Mucosa of rectum (tissue), 2 donors: ENCODE measurements around the gene ATP9A.
"Not testable (repeated sequence)": the region's sequence is repeated elsewhere in the genome, so short reads cannot be mapped to it uniquely, and the experiment has no call there.

ENCODE experiments used
- H3K27ac ChIP-seq, 2 donors: one replicate each; pipeline ENCODE4 v1.7.0; 2013; ENCODE audit warnings: inconsistent platforms in 2 of 2, low read depth in 2 of 2, low read length in 2 of 2
- H3K27me3 ChIP-seq, 2 donors: one replicate each; pipeline ENCODE4 v1.7.0; 2013; ENCODE audit warnings: low read length in 2 of 2; ENCODE audit not compliant: control insufficient read depth in 2 of 2, insufficient read depth in 2 of 2
- H3K36me3 ChIP-seq, 2 donors: one replicate each; pipeline ENCODE4 v1.7.0; 2013; ENCODE audit warnings: low read length in 2 of 2; ENCODE audit not compliant: control insufficient read depth in 2 of 2, insufficient read depth in 2 of 2
- H3K4me1 ChIP-seq, 2 donors: one replicate each; pipeline ENCODE4 v1.7.0; 2013; ENCODE audit warnings: low read length in 2 of 2, mild to moderate bottlenecking in 1 of 2; ENCODE audit not compliant: control insufficient read depth in 2 of 2, insufficient read depth in 2 of 2
- H3K4me3 ChIP-seq, 2 donors: one replicate each; pipeline ENCODE4 v1.7.0; 2013; ENCODE audit warnings: low read length in 2 of 2
- H3K9ac ChIP-seq, 2 donors: one replicate each; pipeline ENCODE4 v1.7.0; 2013; ENCODE audit warnings: low read length in 2 of 2, low read depth in 1 of 2, mild to moderate bottlenecking in 1 of 2
- H3K9me3 ChIP-seq, 2 donors: one replicate each; pipeline ENCODE4 v1.7.0; 2013; ENCODE audit warnings: low read length in 2 of 2; ENCODE audit not compliant: control insufficient read depth in 2 of 2
- donor health status: healthy.
- donor health status: Normal muscosa, but diverticular disease.

Gene ATP9A

GRCh38 chr20:51650685-51651134 lies 117.5 kb downstream of the ATP9A start:
- Histone ChIP-seq H3K36me3 (peaks cover 20 to 22% of the 10 kb centered on the region in 2 donors), H3K4me1 (no peaks in the 10 kb centered on the region), H3K9me3 (no peaks in the 10 kb centered on the region), H3K27me3 (no peaks in the 10 kb centered on the region), H3K9ac (no peak overlapping the region), H3K27ac (no peak overlapping the region), H3K4me3 (no peak overlapping the region)

GRCh38 chr20:51648571-51648947 lies 119.6 kb downstream of the ATP9A start:
- Histone ChIP-seq H3K9me3 (no peaks in the 10 kb centered on the region), H3K4me1 (no peaks in the 10 kb centered on the region), H3K27me3 (no peaks in the 10 kb centered on the region), H3K36me3 (peaks cover 11 to 12% of the 10 kb centered on the region in 2 donors), H3K27ac (no peak overlapping the region), H3K9ac (no peak overlapping the region), H3K4me3 (no peak overlapping the region)

DNA sequence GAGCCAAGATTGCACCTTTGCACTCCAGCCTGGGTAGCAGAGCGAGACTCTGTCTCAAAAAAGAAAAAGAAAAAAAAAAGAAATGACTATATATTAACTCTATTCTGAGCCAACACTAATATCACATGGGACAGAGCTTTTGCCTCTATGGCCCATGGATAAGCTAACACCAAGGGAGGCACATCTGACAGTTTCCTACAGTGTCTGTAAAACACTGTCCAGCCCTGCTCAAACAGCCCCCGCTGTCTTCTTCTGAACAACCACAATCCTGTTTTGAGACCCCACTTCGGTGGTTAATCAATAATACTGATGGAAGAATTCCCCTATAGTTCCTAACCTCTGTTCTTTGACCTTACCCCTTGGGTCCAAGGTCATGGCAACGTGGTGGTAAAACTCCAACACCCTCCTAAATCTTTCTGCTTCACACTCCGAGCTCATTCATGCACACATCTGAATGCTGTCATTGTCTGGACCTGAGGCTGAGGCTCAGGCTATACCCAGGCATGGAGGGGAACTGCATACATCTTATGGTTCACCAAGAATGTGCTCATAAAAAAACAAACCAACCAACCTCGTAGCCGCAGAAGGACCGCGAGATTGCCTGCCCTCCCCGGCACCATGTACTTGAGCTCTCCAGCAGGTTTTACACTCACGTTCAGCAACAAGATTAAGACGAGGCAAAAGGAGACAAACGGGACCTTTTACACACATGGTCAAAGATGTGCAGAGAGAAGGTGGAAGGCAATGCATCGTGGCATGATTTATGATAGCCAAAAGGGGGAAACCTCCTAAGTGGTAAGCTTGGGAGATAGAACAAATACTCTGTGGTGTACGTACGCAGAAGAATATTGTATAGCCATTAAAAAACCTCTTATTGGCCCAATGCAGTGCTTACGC lies 120.3 kb downstream of the ATP9A start:
- Histone ChIP-seq H3K9ac (no peak overlapping the region), H3K36me3 (peaks cover 12% of the 10 kb centered on the region in 2 donors), H3K9me3 (no peaks in the 10 kb centered on the region), H3K27me3 (no peaks in the 10 kb centered on the region), H3K27ac (no peak overlapping the region), H3K4me3 (no peak overlapping the region), H3K4me1 (no peaks in the 10 kb centered on the region)

DNA sequence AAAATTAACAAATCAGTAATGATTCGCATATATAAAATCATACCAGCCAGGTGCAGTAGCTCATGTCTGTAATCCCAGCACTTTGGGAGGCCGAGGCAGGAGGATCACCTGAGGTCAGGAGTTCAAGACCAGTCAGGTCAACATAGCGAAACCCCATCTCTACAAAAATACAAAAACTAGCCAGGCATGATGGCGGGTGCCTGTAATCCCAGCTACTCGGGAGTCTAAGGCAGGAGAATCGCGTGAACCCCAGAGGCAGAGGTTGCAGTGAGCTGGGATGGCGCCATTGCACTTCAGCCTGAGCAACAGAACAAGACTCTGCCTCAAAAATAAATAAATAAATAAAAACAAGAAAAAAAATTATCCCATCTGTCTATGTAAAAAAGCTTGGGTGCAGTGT lies 124.4 kb downstream of the ATP9A start:
- H3K9ac ChIP-seq, H3K4me1 ChIP-seq, H3K36me3 ChIP-seq, H3K4me3 ChIP-seq, H3K27ac ChIP-seq, H3K9me3 ChIP-seq, H3K27me3 ChIP-seq: not testable (repeated sequence)

DNA sequence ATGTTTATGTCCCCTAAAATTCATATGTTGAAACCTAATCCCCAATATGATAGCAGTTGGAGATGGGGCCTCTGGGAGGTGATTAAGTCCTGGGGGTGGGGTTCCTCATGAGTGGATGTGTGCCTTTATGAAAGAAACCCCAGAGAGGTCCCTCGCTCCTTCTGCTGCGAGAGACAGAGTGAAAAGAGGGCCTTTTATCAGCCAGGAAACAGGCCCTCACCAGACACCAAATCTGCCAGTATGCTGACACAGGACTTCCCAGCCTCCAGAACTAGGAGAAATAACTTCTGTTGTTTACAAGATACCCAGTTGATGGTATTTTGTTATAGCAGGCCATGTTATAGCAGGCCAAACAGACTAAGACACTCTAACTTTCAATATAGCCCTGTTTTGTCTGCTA lies 124.8 kb downstream of the ATP9A start:
- Histone ChIP-seq H3K4me1 (no peaks in the 10 kb centered on the region), H3K36me3 (peaks cover 6 to 8% of the 10 kb centered on the region in 2 donors), H3K27me3 (no peaks in the 10 kb centered on the region), H3K27ac (no peak overlapping the region), H3K9ac (no peak overlapping the region), H3K4me3 (no peak overlapping the region), H3K9me3 (no peaks in the 10 kb centered on the region)

- Histone ChIP-seq H3K4me3 (no peak overlapping the region), H3K27me3 (no peaks in the 10 kb centered on the region), H3K27ac (no peak overlapping the region), H3K9ac (no peak overlapping the region), H3K36me3 (peaks cover 5 to 7% of the 10 kb centered on the region in 2 donors), H3K4me1 (no peaks in the 10 kb centered on the region), H3K9me3 (no peaks in the 10 kb centered on the region)
These were observed 126.3 kb downstream of the ATP9A start for GRCh38 chr20:51641866-51642265.

DNA sequence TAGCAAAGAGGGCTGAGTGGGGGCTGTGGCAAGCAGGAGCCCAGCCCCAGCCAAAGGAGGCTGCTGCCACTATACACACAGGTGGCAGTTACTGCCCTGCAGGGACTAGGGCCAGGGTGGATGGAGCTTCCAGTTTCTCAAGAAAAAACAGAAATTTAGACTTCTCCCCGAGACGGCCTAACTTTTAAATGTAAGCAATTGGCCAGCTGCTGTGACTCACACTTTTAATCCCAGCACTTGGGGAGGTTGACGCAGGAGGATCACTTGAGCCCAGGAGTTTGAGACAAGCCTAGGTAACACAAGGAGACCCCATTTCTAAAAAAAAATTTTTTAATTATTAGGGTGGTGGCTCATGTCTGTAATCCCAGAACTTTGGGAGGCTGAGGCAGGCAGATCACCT lies 127.4 kb downstream of the ATP9A start:
- Histone ChIP-seq H3K27me3 (no peaks in the 10 kb centered on the region), H3K36me3 (peaks cover 7 to 12% of the 10 kb centered on the region in 2 donors), H3K4me3 (no peak overlapping the region), H3K9ac (no peak overlapping the region), H3K4me1 (no peaks in the 10 kb centered on the region), H3K9me3 (no peaks in the 10 kb centered on the region), H3K27ac (no peak overlapping the region)

- H3K27me3 ChIP-seq = no peaks in the 10 kb centered on the region
- H3K9me3 ChIP-seq = no peaks in the 10 kb centered on the region
- no peak overlapping the region for H3K27ac ChIP-seq
- peaks cover 11 to 12% of the 10 kb centered on the region in 2 donors for H3K36me3 ChIP-seq
- H3K4me1 ChIP-seq = no peaks in the 10 kb centered on the region
- H3K4me3 ChIP-seq = no peak overlapping the region
- no peak overlapping the region for H3K9ac ChIP-seq
These were observed 128.9 kb downstream of the ATP9A start for GRCh38 chr20:51639206-51639832.

DNA sequence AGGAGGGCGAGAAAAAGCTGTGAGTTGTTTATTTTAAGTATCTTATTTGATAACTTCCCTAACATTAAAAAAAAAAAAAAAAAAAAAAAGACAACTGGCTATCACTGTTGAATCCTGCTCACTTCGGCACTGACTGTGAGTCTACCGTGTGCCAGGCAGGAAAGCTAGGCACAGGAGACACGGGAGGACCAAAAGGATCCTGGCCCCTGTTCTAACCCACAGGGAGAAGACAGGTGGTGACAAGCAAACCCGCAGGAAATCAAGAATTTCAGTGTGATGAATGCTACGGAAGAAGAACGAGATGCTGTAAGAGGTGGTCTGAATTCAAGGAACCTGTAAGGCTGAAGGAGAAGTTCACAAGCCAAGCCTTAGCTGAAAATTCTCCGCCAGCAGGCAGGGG lies 130.9 kb downstream of the ATP9A start:
- Histone ChIP-seq H3K27ac (no peak overlapping the region), H3K9me3 (no peaks in the 10 kb centered on the region), H3K36me3 (peaks cover 10 to 11% of the 10 kb centered on the region in 2 donors), H3K4me3 (no peak overlapping the region), H3K27me3 (no peaks in the 10 kb centered on the region), H3K9ac (no peak overlapping the region), H3K4me1 (no peaks in the 10 kb centered on the region)

DNA sequence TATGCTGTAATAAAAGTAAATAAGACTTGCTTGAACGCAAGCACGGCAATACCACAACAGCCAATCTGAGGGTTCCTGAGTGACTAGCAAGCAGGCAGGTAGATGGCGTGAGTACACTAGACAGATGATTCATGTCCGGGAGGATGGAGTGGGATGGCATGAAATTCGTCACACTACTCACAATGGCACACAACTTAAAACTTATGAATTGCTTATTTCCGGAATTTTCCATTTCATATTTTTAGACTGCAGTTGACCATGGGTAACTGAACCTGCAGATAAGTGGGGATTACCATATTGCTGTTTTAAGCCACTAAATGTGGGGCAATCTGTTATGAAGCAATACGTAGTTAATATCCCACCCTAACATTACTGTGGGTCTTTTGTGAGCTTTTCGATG lies 132.1 kb downstream of the ATP9A start:
- Histone ChIP-seq H3K4me3 (no peak overlapping the region), H3K27me3 (no peaks in the 10 kb centered on the region), H3K36me3 (peaks cover 10 to 11% of the 10 kb centered on the region in 2 donors), H3K27ac (no peak overlapping the region), H3K9ac (no peak overlapping the region), H3K9me3 (no peaks in the 10 kb centered on the region), H3K4me1 (peaks cover 0 to 3% of the 10 kb centered on the region in 2 donors)
